ENCODE results near the gene COL13A1.

Gene COL13A1

GRCh38 chr10:69848454-69848853 lies 46.7 kb downstream of the COL13A1 start:
- TF ChIP-seq CTCF (conservative IDR thresholded peaks at IDR 0.05; ENCODE audit: low read depth, low read length) = no peak
- no peak for DNase-seq (ENCODE audit: low read depth)
- H3K4me3 ChIP-seq (ENCODE audit: low read length) = no peak overlapping the region

GRCh38 chr10:69849825-69850224 lies 48.1 kb downstream of the COL13A1 start:
- no peak overlapping the region for H3K4me3 ChIP-seq (ENCODE audit: low read length)
- no peak for TF ChIP-seq CTCF (conservative IDR thresholded peaks at IDR 0.05; ENCODE audit: low read depth, low read length)
- no peak for DNase-seq (ENCODE audit: low read depth)

DNA sequence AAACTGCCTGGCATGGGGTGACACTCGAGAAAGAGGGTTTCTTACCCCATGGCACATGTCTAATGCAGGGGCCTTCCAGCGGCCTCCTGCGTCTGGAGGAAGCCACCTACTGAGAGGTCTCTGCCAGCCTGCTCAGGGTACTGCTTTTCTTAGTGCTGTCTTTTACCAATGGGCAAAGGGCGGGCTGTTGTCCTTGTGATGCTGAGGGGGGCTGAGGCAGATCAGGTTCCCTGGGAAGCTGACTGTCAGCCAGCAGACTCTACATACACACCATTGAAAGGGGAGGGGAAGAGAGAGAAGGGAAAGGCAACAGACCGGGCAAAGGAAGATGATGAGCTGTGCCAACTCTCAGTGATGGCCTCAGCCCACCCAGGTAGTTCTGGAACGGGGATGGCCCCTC lies 48.7 kb downstream of the COL13A1 start:
- DNase-seq (ENCODE audit: low read depth) = no peak
- no peak overlapping the region for H3K4me3 ChIP-seq (ENCODE audit: low read length)
- TF ChIP-seq CTCF (conservative IDR thresholded peaks at IDR 0.05; ENCODE audit: low read depth, low read length) = no peak

GRCh38 chr10:69851306-69851705 lies 49.6 kb downstream of the COL13A1 start:
- DNase-seq (ENCODE audit: low read depth) = no peak
- no peak for TF ChIP-seq CTCF (conservative IDR thresholded peaks at IDR 0.05; ENCODE audit: low read depth, low read length)
- H3K4me3 ChIP-seq (ENCODE audit: low read length) = no peak overlapping the region

- no peak overlapping the region for H3K4me3 ChIP-seq (ENCODE audit: low read length)
- no peak for TF ChIP-seq CTCF (conservative IDR thresholded peaks at IDR 0.05; ENCODE audit: low read depth, low read length)
- DNase-seq (ENCODE audit: low read depth) = no peak
Observed at GRCh38 chr10:69853064-69853463, 51.4 kb downstream of the COL13A1 start.

DNA sequence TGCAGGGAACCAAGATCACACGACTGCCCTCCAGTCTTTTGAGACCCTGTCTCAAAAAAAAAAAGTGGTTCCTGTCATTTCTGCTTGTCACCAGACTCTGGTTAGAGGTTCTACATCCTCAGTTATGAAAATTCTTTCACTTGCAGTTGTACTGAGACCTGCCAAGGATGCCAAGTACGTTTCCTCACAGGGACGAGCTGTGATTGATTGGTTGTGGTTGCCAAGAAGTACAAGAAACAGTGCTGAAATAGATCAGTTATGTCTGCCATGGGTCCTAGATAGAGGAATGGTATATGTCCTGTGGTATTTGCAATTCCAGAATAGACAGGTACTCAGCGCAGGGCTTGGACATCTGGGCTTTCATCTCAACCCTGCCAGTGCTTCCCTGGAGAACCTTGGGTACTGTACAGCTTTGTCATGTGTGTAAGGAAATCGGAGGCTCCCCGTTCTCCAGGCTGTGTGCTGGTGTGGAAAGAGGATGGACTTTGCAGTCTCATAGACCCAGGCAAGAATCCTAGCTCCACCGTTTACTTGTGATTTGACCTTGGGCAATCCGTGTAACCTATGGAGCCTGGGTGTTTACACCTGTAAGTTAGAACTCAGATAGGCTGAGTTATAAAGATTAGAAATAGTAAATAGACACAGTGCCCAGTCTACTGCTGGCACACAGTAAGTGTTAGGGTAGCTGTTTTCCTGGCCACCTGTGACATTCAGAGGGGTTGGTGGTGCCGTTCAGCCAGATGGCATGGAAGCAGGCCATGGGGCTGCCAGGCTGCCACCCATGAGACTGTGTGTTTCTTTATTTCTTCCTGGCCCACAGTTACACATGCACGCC lies 53.0 kb downstream of the COL13A1 start:
- no peak for DNase-seq (ENCODE audit: low read depth)
- no peak overlapping the region for H3K4me3 ChIP-seq (ENCODE audit: low read length)
- TF ChIP-seq CTCF (conservative IDR thresholded peaks at IDR 0.05; ENCODE audit: low read depth, low read length) = no peak

Data from retinal pigment epithelial cell (primary cell).